GM21526 (cell line): Measurements from ENCODE around the gene COG7.
"Not testable (repeated sequence)": the region's sequence is repeated elsewhere in the genome, so short reads cannot be mapped to it uniquely, and the experiment has no call there.

ENCODE experiments used
- ATAC-seq: cut with Tn5 transposase; IDR thresholded peaks from one replicate; pipeline ENCODE4 v1.9.1; 2021; ENCODE audit warnings: moderate library complexity; ENCODE audit not compliant: unreplicated experiment, low FRiP score

The COG7 gene

DNA sequence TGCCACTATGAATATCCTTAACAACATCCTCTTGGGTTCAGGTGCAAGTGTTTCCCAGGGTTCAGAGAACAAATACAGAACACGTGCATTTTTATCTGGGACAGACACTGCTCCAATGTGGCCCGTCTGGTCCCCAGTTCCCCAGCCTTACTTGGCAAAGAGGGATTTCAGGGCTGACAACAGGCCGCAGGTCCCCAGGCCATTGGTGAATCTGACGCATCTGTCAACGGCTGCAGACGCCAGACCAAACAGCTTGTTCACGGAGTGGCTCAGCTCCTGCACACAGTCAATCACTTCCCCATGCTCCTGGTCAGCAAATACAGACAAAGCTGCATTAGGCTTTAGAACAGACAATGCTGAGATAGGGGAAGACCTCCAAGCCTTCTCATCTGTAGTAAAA is 36.2 kb downstream of the COG7 start:
- ATAC-seq, result no peak

DNA sequence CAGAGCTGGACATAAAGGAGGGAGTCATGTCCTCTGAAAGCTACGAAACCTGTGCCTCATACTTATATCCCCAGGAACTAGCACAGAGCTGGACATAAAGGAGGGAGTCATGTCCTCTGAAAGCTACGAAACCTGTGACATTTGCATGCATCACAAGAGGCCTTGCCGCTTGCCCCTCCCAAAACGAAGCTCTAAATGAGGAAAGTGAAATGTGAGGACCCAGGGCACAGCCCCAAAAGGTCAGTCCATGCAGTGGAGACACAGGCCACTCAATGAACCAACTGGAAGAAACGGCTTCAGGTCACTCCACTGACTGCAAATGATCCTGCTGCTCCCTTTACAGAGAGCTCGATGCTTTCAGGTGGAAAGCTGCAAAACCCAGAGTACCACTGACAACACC is 38.3 kb downstream of the COG7 start:
- ATAC-seq, result no peak

DNA sequence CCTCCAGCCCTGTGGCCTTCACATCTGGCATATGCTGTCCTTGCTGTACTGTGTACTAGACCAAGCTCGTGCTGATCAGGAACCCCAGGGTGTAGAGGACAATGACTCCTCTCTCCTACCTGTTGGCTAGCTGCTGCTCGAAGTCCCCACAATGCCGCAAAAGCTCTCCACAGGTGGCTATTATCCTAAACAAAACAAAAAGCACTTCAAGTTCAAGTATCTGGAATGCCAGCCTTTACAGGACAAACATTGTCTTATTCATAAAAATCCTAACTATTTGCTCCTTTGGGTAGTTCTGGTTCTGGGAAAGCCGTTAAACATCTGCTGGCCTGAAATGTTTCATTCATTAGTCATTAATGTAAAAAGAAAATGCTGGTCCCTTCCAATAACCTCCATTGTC is 42.8 kb downstream of the COG7 start:
- no peak for ATAC-seq

- no peak for ATAC-seq
Observed at GRCh38 chr16:23409522-23409921, 43.5 kb downstream of the COG7 start.

DNA sequence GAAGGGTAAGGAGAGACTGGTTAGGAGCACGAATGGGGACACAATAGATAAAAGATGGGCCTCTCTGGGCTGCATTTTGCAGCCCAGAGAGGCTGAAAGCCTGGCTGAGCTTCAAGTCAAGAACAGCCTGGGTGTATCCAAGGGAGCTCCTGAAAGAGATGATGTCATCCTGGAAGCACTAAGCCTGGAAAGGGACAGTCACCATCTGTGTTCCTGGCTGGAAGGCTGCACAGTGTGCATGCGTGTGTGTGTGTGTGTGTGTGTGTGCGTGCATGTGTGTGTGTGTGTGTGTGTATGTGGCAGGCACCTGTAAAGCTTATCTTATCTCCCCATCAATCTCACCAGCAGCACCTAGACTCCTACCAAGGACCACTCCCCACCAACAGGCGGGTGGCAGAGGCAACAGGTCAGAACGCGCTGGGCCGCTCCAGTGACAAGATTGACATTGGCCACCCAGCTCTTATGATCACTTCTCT is 44.1 kb downstream of the COG7 start:
- no peak for ATAC-seq

GRCh38 chr16:23408242-23408822 is 44.7 kb downstream of the COG7 start:
- no peak for ATAC-seq

GRCh38 chr16:23407436-23408127 is 45.4 kb downstream of the COG7 start:
- no peak for ATAC-seq

DNA sequence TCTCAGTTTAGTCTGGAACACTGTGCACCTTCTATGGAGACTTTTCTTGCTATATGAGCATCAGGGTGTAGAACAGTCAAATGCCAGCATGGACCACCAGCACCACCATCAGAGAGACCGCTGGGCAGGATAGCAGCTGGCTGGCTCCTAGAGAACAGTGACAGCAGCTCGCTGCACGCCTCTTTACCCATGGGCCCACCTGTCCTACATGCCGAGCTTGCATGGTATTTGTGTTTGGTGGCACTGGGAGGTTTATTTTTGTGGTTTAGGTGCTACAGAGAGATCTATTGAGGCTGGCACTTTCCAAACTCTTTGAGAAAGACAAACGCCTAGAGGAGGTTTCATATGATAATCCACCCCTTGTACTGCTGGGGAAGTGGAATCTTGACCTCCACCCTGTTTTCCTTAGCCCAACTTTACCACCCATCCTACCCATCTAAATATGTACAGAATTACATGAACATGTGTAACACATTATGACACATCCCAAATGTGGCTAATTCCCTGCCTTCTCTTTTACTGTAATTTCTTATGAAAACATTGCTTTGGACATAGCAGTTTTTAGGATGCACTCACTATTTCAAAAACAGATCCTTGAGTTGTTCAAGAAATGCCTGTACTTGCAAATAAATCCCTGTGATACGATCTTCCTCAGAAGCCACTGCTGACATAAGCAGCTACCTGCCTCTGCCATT is 46.3 kb downstream of the COG7 start:
- ATAC-seq, result no peak

DNA sequence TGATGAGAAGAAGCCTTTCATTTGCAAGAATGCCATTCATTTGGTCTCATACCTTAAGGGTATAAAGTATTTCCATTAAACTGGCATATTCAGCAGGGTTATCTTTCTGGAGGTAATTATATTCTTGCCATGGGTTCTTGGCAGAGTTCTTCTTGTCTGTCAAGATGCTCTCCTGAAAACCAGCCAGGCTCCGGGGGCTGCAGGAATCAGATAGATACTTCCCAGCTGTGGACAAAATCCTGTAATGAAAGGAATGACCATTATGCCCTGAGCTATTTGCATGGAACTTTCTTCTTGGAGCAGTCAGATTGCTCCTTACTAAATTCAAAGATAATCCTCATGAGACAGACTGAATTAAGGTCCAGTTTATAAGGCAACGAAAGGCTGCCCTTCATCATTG is 47.0 kb downstream of the COG7 start:
- no peak for ATAC-seq

GRCh38 chr16:23403547-23403946 is 49.4 kb downstream of the COG7 start:
- no peak for ATAC-seq

DNA sequence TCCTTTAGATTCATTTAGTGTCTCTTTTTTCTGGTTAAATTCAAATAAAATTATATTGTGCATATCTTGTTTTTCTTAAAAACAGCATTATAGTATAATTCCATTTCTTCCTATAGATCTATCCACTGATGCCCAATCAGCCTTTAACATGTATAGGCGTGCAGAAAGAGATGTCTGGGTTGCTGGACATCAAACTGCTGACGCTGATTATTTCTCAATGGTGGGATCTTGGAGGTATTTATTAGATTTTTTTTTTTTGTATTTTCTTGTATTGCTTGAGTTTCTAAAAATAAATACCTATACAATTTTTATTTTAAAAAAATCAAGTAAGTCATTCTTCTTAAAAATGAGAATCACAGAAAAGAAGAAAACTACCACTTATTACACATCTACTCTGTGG is 50.9 kb downstream of the COG7 start:
- no peak for ATAC-seq

- ATAC-seq, result no peak
Observed at GRCh38 chr16:23401139-23401538, 51.9 kb downstream of the COG7 start.

DNA sequence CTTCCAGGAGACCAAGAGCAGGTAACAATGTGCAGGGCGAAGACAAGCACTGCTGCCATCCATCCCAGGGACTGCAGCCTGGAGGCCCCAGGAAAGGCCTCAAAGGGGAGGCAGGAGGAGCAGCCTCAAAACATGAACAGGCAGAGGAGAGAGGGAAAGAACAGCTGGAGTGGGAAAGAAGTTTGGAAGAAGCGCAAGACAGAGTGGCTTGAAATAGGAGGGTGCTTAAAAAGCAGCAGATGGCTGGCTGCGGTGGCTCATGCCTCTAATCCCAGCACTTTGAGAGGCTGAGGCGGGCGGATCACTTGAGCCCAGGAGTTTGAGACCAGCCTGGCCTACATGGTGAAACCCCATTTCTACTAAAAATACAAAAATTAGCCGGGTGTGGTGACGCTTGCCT is 52.5 kb downstream of the COG7 start:
- ATAC-seq, result not testable (repeated sequence)

DNA sequence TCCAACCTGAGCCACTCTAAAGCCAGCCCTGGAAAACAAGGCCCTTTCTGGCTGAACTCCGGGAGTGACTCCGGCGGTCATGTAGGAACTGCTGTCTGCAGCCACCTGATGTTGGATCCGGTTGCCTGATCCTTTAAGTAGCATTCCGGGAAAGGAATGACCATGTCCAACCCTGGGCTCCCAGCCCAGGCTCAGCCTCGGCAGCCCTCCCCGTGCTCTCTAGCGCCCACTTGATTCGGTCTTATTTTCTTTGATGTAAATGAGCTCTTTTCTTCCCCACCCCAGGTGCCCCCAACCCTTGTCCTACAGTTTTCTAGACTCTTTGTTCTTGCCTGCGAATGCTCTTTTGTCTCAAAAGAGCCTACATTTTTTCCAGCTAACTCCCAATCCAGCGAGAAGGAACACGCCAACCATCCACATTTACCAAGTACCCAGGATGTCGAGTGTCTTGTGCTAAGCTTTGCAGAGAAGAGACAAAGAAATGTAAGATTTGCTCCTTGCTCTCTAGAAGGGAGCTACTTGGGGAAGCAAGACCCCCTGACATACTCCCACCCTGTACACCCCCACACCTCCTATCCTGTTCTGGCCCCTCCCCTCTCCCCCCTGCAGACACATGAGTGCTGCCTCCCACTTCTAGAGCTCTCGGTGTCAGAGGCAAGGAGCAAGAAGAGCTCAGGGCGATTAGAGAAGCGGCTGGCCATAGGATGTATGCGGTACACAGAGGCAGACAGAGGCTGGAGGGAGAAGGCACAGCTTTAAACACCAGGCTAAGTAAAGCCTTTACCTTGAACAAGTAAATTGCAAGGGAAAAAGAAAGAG is 53.8 kb downstream of the COG7 start:
- ATAC-seq, result no peak

DNA sequence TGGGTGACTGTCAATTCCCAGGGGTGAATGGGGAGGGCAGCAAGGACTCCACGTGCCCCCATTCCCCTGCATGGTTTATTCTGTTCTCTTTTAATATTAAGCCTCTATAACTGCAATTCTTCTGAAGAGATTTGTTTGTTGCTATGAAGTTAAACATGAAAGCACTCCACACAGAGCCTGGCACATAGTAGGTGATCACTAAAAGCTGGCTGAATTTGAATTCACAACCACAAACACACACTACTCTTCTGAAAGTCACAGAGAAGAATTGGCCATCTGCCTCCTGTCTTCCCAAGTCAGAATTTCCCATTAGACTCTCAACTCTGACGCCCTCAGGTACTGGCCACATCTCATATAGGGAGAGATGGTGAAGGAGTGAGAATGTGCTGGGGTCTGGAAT is 55.5 kb downstream of the COG7 start:
- ATAC-seq, result no peak

GRCh38 chr16:23395732-23396131 is 57.3 kb downstream of the COG7 start:
- ATAC-seq, result no peak

- ATAC-seq, result no peak
Observed at GRCh38 chr16:23394141-23394831, 58.7 kb downstream of the COG7 start.

- no peak for ATAC-seq
Observed at GRCh38 chr16:23392223-23392600, 60.8 kb downstream of the COG7 start.

- no peak for ATAC-seq
Observed at GRCh38 chr16:23391381-23392222, 61.4 kb downstream of the COG7 start.

DNA sequence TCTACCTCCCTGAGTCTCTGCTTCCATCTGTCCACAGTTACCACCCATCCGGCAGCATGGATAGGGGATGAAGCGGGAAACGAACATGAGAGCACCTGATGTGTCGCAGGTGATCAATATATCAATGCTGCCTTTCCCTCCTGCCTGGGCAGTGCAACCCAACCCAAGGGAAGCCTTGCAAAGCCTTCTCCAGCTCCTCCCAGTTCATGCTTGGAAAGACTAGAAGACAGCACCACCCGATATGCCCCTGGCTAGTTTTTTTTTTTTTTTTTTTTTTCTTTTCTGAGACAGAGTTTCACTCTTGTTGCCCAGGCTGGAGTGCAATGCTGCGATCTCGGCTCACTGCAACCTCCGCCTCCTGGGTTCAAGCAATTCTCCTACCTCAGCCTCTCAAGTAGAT is 63.1 kb downstream of the COG7 start:
- not testable (repeated sequence) for ATAC-seq
